BLaER1 treated with 17β-estradiol and CSF1 and Interleukin-3, amounts not matched to agents 10 nM and 100 nM (cell line): ENCODE measurements around the gene RUNX1.
"Not testable (repeated sequence)": the region's sequence is repeated elsewhere in the genome, so short reads cannot be mapped to it uniquely, and the experiment has no call there.

ENCODE experiments used
- H3K27ac ChIP-seq, 11 experiments: shearing (Covaris generic); formaldehyde crosslinking; 2 replicates each; pipeline ENCODE4 v1.8.1; 2022
- H3K27me3 ChIP-seq, 11 experiments: shearing (Covaris generic); formaldehyde crosslinking; 2 replicates each; pipeline ENCODE4 v1.8.1; 2022
- H3K36me3 ChIP-seq, 11 experiments: shearing (Covaris generic); formaldehyde crosslinking; 2 replicates each; pipeline ENCODE4 v1.8.1; 2022
- H3K4me1 ChIP-seq, 10 experiments: shearing (Covaris generic); formaldehyde crosslinking; 2 replicates each; pipeline ENCODE4 v1.8.1; 2022
- H3K4me2 ChIP-seq, 11 experiments: shearing (Covaris generic); formaldehyde crosslinking; 2 replicates each; pipeline ENCODE4 v1.8.1; 2022
- H3K4me3 ChIP-seq, 10 experiments: shearing (Covaris generic); formaldehyde crosslinking; 2 replicates each; pipeline ENCODE4 v1.8.1; 2022
- H3K9ac ChIP-seq, 11 experiments: shearing (Covaris generic); formaldehyde crosslinking; 2 replicates each; pipeline ENCODE4 v1.8.1; 2022
- H3K9me3 ChIP-seq, 11 experiments: shearing (Covaris generic); formaldehyde crosslinking; replicated peaks in 1 of 11; 2 replicates each; pipeline ENCODE4 v1.8.1; 2022
- H4K20me1 ChIP-seq, 11 experiments: shearing (Covaris generic); formaldehyde crosslinking; 2 replicates each; pipeline ENCODE4 v1.8.1; 2022
- Cebpa-rat ChIP-seq, 11 experiments: shearing (Covaris generic); IDR thresholded peaks; 2 replicates each; pipeline ENCODE4 v1.8.1; 2022

Gene RUNX1

GRCh38 chr21:34953950-34954349 lies 95.2 kb downstream of the RUNX1 start:
- Histone ChIP-seq H3K4me2 (no peak overlapping the region), H3K36me3 (peaks cover 10 to 88% (median 59%) of the 10 kb centered on the region in 11 experiments; a peak in 21 of 22 replicates), H3K4me1 (peaks cover 0 to 37% (median 21%) of the 10 kb centered on the region in 10 experiments; a peak in 16 of 20 replicates), H3K27me3 (no peaks in the 10 kb centered on the region), H3K4me3 (no peak overlapping the region), H3K9me3 (peaks cover 0 to 25% (median 11%) of the 10 kb centered on the region in 11 experiments; a peak in 12 of 22 replicates), H3K9ac (no peak overlapping the region), H3K27ac (0 out of 22 replicates have a peak overlapping the region, but pooled peaks of 2 of the 11 experiments have one; percentile 10 to 27), H4K20me1 (peaks cover 0 to 89% (median 22%) of the 10 kb centered on the region in 11 experiments; a peak in 15 of 22 replicates)
- no peak for TF ChIP-seq Cebpa-rat (IDR thresholded peaks at IDR 0.05)

- no peak for TF ChIP-seq Cebpa-rat (IDR thresholded peaks at IDR 0.05)
- Histone ChIP-seq H3K4me3 (no peak overlapping the region), H3K4me2 (peak overlapping the region in 8 of 11 experiments; percentile 1 to 26 (median 16); a peak in 8 of 22 replicates), H3K27ac (peak overlapping the region in 1 of 11 experiments; percentile 12; a peak in 1 of 22 replicates), H3K9ac (no peak overlapping the region), H3K36me3 (peaks cover 6 to 96% (median 61%) of the 10 kb centered on the region in 11 experiments; a peak in 21 of 22 replicates), H4K20me1 (peaks cover 0 to 97% (median 22%) of the 10 kb centered on the region in 11 experiments; a peak in 15 of 22 replicates), H3K4me1 (peaks cover 0 to 49% (median 27%) of the 10 kb centered on the region in 10 experiments; a peak in 16 of 20 replicates), H3K9me3 (peaks cover 0 to 24% (median 6%) of the 10 kb centered on the region in 11 experiments; a peak in 12 of 22 replicates), H3K27me3 (no peaks in the 10 kb centered on the region)
These were observed 96.4 kb downstream of the RUNX1 start for GRCh38 chr21:34952701-34953100.

GRCh38 chr21:34951868-34952267 lies 97.2 kb downstream of the RUNX1 start:
- not testable (repeated sequence) for H3K4me3 ChIP-seq, H3K27ac ChIP-seq, H3K9ac ChIP-seq, H3K4me2 ChIP-seq, H3K27me3 ChIP-seq
- Histone ChIP-seq H3K4me1 (peaks cover 1 to 49% (median 28%) of the 10 kb centered on the region in 10 experiments), H3K36me3 (peaks cover 0 to 96% (median 53%) of the 10 kb centered on the region in 11 experiments; a peak in 19 of 22 replicates), H3K9me3 (peaks cover 0 to 16% (median 0%) of the 10 kb centered on the region in 11 experiments; a peak in 11 of 22 replicates), H4K20me1 (peaks cover 0 to 97% (median 25%) of the 10 kb centered on the region in 11 experiments; a peak in 14 of 22 replicates)

- no peaks in the 10 kb centered on the region for H3K27me3 ChIP-seq
- no peak overlapping the region for H3K9ac ChIP-seq
- peaks cover 0 to 10% (median 0%) of the 10 kb centered on the region in 11 experiments; a peak in 4 of 22 replicates for H3K9me3 ChIP-seq
- no peak overlapping the region for H3K4me2 ChIP-seq
- H3K4me1 ChIP-seq, result peaks cover 10 to 54% (median 36%) of the 10 kb centered on the region in 10 experiments
- peaks cover 0 to 97% (median 26%) of the 10 kb centered on the region in 11 experiments; a peak in 13 of 22 replicates for H4K20me1 ChIP-seq
- H3K36me3 ChIP-seq, result peaks cover 0 to 96% (median 44%) of the 10 kb centered on the region in 11 experiments; a peak in 18 of 22 replicates
- no peak overlapping the region for H3K4me3 ChIP-seq
- TF ChIP-seq Cebpa-rat (IDR thresholded peaks at IDR 0.05), result no peak
- H3K27ac ChIP-seq, result no peak overlapping the region
These were observed 98.1 kb downstream of the RUNX1 start for GRCh38 chr21:34950980-34951379.

- Histone ChIP-seq H3K9ac (no peak overlapping the region), H3K9me3 (peaks cover 0 to 5% (median 0%) of the 10 kb centered on the region in 11 experiments; a peak in 1 of 22 replicates), H3K27ac (peak overlapping the region in 3 of 11 experiments; percentile 3 to 27 (median 17); a peak in 1 of 22 replicates), H3K4me1 (peaks cover 12 to 67% (median 49%) of the 10 kb centered on the region in 10 experiments), H3K4me3 (no peak overlapping the region), H3K36me3 (peaks cover 0 to 93% (median 30%) of the 10 kb centered on the region in 11 experiments; a peak in 13 of 22 replicates), H3K4me2 (no peak overlapping the region), H3K27me3 (no peaks in the 10 kb centered on the region), H4K20me1 (peaks cover 0 to 97% (median 26%) of the 10 kb centered on the region in 11 experiments; a peak in 13 of 22 replicates)
- no peak for TF ChIP-seq Cebpa-rat (IDR thresholded peaks at IDR 0.05)
These were observed 99.6 kb downstream of the RUNX1 start for GRCh38 chr21:34949499-34949898.

- peaks cover 0 to 94% (median 30%) of the 10 kb centered on the region in 11 experiments; a peak in 13 of 22 replicates for H3K36me3 ChIP-seq
- peaks cover 12 to 72% (median 54%) of the 10 kb centered on the region in 10 experiments for H3K4me1 ChIP-seq
- peaks cover 0 to 5% (median 0%) of the 10 kb centered on the region in 11 experiments; a peak in 1 of 22 replicates for H3K9me3 ChIP-seq
- peak overlapping the region in 3 of 11 experiments; percentile 3 to 27 (median 17); a peak in 1 of 22 replicates for H3K27ac ChIP-seq
- H4K20me1 ChIP-seq, result peaks cover 0 to 98% (median 26%) of the 10 kb centered on the region in 11 experiments; a peak in 13 of 22 replicates
- H3K4me3 ChIP-seq, result no peak overlapping the region
- no peaks in the 10 kb centered on the region for H3K27me3 ChIP-seq
- peak overlapping the region in 2 of 11 experiments; percentile 10 to 11; a peak in 1 of 22 replicates for H3K4me2 ChIP-seq
- TF ChIP-seq Cebpa-rat (IDR thresholded peaks at IDR 0.05), result no peak
- no peak overlapping the region for H3K9ac ChIP-seq
These were observed 100.1 kb downstream of the RUNX1 start for GRCh38 chr21:34949030-34949429.

- H3K9ac ChIP-seq, result no peak overlapping the region
- peaks cover 0 to 94% (median 31%) of the 10 kb centered on the region in 11 experiments; a peak in 12 of 22 replicates for H3K36me3 ChIP-seq
- peak overlapping the region in 2 of 11 experiments; percentile 10 to 11; a peak in 2 of 22 replicates for H3K4me2 ChIP-seq
These were observed 100.9 kb downstream of the RUNX1 start for GRCh38 chr21:34948157-34948556.

GRCh38 chr21:34946916-34947534 lies 102.1 kb downstream of the RUNX1 start:
- Histone ChIP-seq H4K20me1 (peaks cover 0 to 97% (median 33%) of the 10 kb centered on the region in 11 experiments; a peak in 14 of 22 replicates), H3K27me3 (no peaks in the 10 kb centered on the region), H3K36me3 (peaks cover 0 to 93% (median 31%) of the 10 kb centered on the region in 11 experiments; a peak in 12 of 22 replicates), H3K4me1 (peaks cover 27 to 78% (median 65%) of the 10 kb centered on the region in 10 experiments), H3K4me2 (peak overlapping the region; percentile 20 to 57 (median 42); a peak in 20 of 22 replicates), H3K27ac (0 out of 22 replicates have a peak overlapping the region, but pooled peaks of 1 of the 11 experiments have one; percentile 8), H3K9ac (no peak overlapping the region), H3K4me3 (no peak overlapping the region), H3K9me3 (peaks cover 0 to 2% (median 0%) of the 10 kb centered on the region in 11 experiments; a peak in 1 of 22 replicates)
- no peak for TF ChIP-seq Cebpa-rat (IDR thresholded peaks at IDR 0.05)

More at GRCh38 chr21:34948157-34948556, 100.9 kb downstream of the RUNX1 start:
- H3K4me1 ChIP-seq, result peaks cover 19 to 74% (median 60%) of the 10 kb centered on the region in 10 experiments
- no peak for TF ChIP-seq Cebpa-rat (IDR thresholded peaks at IDR 0.05)
- H3K27ac ChIP-seq, result no peak overlapping the region
- peaks cover 0 to 98% (median 26%) of the 10 kb centered on the region in 11 experiments; a peak in 14 of 22 replicates for H4K20me1 ChIP-seq
- H3K27me3 ChIP-seq, result no peaks in the 10 kb centered on the region
- H3K4me3 ChIP-seq, result no peak overlapping the region
- H3K9me3 ChIP-seq, result peaks cover 0 to 5% (median 0%) of the 10 kb centered on the region in 11 experiments; a peak in 1 of 22 replicates
